GM12801 (cell line): ENCODE measurements around the gene VAMP3.

Experiments
- CTCF ChIP-seq: IDR thresholded peaks from one replicate; pipeline ENCODE4 v1.5.1; 2011; ENCODE audit warnings: control low read depth; ENCODE audit not compliant: insufficient read length; ENCODE audit errors: extremely low read depth

VAMP3 gene

GRCh38 chr1:7752512-7753417, 18.3 kb upstream of the VAMP3 start:
- no peak for TF ChIP-seq CTCF

GRCh38 chr1:7753641-7754040, 17.5 kb upstream of the VAMP3 start:
- no peak for TF ChIP-seq CTCF

DNA sequence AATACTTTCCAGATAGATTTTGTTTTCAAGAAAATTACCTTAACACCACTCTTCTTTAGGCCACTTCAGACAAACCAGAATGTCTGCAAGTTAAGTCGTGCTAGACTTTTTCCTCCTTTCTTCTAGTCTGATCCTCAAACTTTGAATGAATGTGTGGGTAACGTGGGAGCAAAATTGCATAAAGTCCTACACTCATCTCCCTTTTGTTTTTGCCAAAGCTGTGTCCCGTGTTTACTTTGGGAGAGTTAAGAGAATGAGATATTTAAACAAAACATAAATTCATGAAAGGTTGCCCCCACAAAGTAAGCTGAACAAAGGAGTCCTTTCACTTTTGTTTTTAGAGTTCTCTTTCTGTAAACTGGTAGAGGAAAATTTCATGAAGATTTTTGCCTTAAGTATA, 16.9 kb upstream of the VAMP3 start:
- no peak for TF ChIP-seq CTCF

GRCh38 chr1:7755448-7755847, 15.6 kb upstream of the VAMP3 start:
- no peak for TF ChIP-seq CTCF

DNA sequence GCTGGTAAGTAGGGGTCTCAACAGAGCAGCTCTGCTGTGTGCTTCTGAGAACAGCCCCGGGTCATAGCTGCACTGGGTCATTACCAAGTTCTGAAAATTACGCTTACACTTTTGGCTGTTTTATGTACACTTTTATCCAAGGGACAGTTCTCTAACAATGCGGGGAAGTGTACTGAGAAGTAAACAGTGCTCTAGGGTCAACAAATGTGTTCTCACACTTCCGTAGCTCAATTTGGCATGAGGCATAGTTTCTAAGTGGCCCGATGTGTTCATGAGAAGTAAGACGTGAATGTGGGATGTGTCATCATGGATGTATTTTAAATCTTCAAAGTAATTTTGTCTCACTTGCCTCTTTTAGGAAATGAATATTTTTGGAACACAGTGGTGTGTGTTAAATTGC, 10.9 kb upstream of the VAMP3 start:
- no peak for TF ChIP-seq CTCF

DNA sequence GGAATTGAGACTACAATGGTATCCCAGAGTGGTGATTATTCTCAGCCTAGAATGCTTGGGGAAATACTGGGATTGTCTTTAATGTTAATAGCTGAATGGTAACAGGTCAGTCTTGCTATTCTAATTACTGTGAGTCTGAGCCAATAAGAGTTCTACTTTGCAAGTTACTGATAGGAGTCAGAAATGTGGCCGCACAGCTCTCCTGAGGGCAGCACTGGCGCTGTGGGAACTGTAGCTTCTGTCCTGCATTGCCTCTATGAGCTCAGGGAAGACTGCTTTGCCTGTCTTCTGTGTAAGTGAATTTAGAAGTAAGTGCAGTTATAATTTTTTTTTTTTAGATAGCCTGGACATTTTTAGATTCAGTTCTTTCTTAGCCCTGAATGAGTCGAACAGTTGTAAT, 10.0 kb upstream of the VAMP3 start:
- TF ChIP-seq CTCF, result no peak

DNA sequence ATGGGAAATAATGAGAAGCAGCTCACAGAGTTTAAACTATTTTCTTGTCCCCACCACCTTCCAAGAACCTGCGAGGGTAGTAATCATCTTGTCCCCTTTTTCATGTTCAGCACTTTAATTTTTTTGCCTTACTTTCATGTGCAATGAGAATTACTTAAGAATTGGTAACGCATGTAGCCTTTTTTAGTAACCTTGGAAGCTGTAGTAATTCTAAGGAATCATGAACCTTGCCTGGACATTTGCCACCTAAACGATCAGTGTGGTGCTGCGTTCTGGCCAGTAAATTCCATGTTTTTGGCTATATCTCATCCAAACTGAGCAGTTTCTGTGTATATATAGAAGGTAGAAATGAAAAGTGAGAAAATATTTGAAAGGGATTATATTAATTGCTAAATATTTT, 3.9 kb upstream of the VAMP3 start:
- no peak for TF ChIP-seq CTCF
